ENCODE results near the gene TUBAL3. TPM values are rescaled to one million over a fixed set of nuclear protein-coding genes. Genes with fewer than 3 reads are reported as not detected.

Gene TUBAL3
- total and polyA plus RNA-seq, 4 donors: 0.06 to 0.12 (median 0.06) TPM; not detected in 1

DNA sequence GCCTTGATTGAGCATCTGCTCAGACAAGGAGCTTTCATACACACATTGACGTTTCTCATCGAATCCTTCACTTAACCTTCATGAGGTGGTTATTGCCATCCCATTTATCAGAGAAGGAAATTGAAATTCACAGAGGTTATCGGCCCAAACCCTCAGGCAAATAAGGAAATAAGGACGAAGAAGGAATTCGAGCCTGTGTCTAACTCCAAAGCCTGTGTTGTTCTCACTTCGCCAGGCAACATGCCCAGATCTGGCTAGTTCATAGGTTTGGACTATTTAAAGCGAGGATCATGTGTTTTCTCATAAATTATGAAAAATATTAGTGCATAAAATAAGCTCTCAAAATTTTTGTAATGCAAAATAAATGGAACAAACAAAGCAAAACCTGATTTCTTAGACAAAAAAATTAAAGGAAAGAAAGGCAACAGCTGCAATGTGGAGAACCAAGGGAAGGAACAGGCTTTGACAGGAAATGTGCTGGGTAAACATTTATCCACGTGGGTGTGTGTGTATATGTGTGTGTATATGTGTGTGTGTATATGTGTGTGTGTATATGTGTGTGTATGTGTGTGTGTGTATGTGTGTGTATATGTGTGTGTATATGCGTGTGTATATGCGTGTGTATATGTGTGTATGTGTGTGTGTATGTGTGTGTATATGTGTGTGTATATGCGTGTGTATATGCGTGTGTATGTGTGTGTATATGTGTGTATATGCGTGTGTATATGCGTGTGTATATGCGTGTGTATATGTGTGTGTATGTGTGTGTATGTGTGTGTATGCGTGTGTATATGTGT, 35.1 kb downstream of the TUBAL3 start:
- peaks cover 0 to 5% (median 0%) of the 10 kb centered on the region in 5 donors for H3K4me1 ChIP-seq (ENCODE audit: control insufficient read depth in 5 of 5, insufficient read depth in 5 of 5, low read length in 5 of 5)
- DNase-seq (no peak), ATAC-seq (ENCODE audit: insufficient read depth, low FRiP score) (no peak)
- H3K9ac ChIP-seq (ENCODE audit: insufficient read depth in 1 of 2, low read length in 2 of 2): no peak overlapping the region
- no peak overlapping the region for H3K4me3 ChIP-seq
- WGBS, 2 donors: 65 to 75% methylated on average over 16 of the region's 16 CpGs
- H3K36me3 ChIP-seq (ENCODE audit: control insufficient read depth in 4 of 4, insufficient read depth in 4 of 4, low read length in 4 of 4): no peaks in the 10 kb centered on the region
- H3K9me3 ChIP-seq (ENCODE audit: control insufficient read depth in 4 of 4, insufficient read depth in 3 of 4, low read length in 3 of 4): peaks cover 0 to 7% (median 0%) of the 10 kb centered on the region in 4 donors
- H3K27ac ChIP-seq (ENCODE audit: low read depth in 1 of 2, low read length in 1 of 2): no peak overlapping the region
- peaks cover 0 to 5% (median 0%) of the 10 kb centered on the region in 3 donors for H3K27me3 ChIP-seq (ENCODE audit: control insufficient read depth in 3 of 3, insufficient read depth in 3 of 3, low read length in 2 of 3)
- TF ChIP-seq CTCF (IDR thresholded peaks at IDR 0.05; ENCODE audit: control extremely low read depth, extremely low read depth): no peak

GRCh38 chr10:5365928-5366327, 38.7 kb downstream of the TUBAL3 start:
- Histone ChIP-seq H3K27ac (ENCODE audit: low read depth in 1 of 2, low read length in 1 of 2) (no peak overlapping the region), H3K4me1 (ENCODE audit: control insufficient read depth in 5 of 5, insufficient read depth in 5 of 5, low read length in 5 of 5) (peaks cover 0 to 5% (median 0%) of the 10 kb centered on the region in 5 donors), H3K27me3 (ENCODE audit: control insufficient read depth in 3 of 3, insufficient read depth in 3 of 3, low read length in 2 of 3) (peaks cover 0 to 5% (median 0%) of the 10 kb centered on the region in 3 donors), H3K4me3 (no peak overlapping the region), H3K9ac (ENCODE audit: insufficient read depth in 1 of 2, low read length in 2 of 2) (no peak overlapping the region), H3K9me3 (ENCODE audit: control insufficient read depth in 4 of 4, insufficient read depth in 3 of 4, low read length in 3 of 4) (peaks cover 0 to 4% (median 1%) of the 10 kb centered on the region in 4 donors), H3K36me3 (ENCODE audit: control insufficient read depth in 4 of 4, insufficient read depth in 4 of 4, low read length in 4 of 4) (no peaks in the 10 kb centered on the region)
- ATAC-seq (ENCODE audit: insufficient read depth, low FRiP score) (no peak), DNase-seq (no peak)
- 21 to 24% methylated on average over 5 of the region's 5 CpGs for WGBS, 2 donors
- TF ChIP-seq CTCF (IDR thresholded peaks at IDR 0.05; ENCODE audit: control extremely low read depth, extremely low read depth): no peak

DNA sequence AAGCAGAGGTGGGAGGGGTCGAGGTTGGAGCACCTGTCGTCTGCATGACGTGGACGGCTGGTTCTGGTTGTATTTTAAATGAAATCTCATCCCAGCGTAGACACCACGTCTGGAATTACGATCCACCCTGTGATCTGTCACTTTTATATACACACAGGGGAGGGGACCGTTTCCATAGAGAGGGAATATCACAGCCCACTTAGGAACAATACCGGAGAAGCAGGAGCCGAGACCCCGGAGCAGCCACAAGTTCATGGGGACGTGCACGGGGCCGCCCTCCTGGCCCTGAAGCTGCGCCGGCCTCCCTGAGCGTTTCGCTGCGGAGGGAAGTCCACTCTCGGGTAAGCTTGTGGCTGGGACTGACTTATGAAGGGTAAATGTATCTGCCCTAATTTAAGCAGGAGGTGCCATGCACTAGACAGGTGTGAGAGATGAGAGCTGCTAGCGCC, 39.7 kb downstream of the TUBAL3 start, which contains the start of gene UCN3:
UCN3 (plus strand) TSS at position 77 of the 449 bp plus-strand sequence. CDS start 8,755 bp downstream, outside the sequence.
- H3K4me1 ChIP-seq (ENCODE audit: control insufficient read depth in 5 of 5, insufficient read depth in 5 of 5, low read length in 5 of 5): peaks cover 0 to 5% (median 0%) of the 10 kb centered on the region in 5 donors
- H3K36me3 ChIP-seq (ENCODE audit: control insufficient read depth in 4 of 4, insufficient read depth in 4 of 4, low read length in 4 of 4): no peaks in the 10 kb centered on the region
- no peak within 1 kb of the TSS for H3K4me3 ChIP-seq
- WGBS, 2 donors: 57 to 75% methylated on average over 21 of the region's 21 CpGs
- H3K27me3 ChIP-seq (ENCODE audit: control insufficient read depth in 3 of 3, insufficient read depth in 3 of 3, low read length in 2 of 3): peaks cover 0 to 5% (median 0%) of the 10 kb centered on the region in 3 donors
- H3K27ac ChIP-seq (ENCODE audit: low read depth in 1 of 2, low read length in 1 of 2): no peak within 1 kb of the TSS
- H3K9ac ChIP-seq (ENCODE audit: insufficient read depth in 1 of 2, low read length in 2 of 2): no peak within 1 kb of the TSS
- no peak for TF ChIP-seq CTCF (IDR thresholded peaks at IDR 0.05; ENCODE audit: control extremely low read depth, extremely low read depth)
- DNase-seq (no peak), ATAC-seq (ENCODE audit: insufficient read depth, low FRiP score) (no peak)
- H3K9me3 ChIP-seq (ENCODE audit: control insufficient read depth in 4 of 4, insufficient read depth in 3 of 4, low read length in 3 of 4): peaks cover 0 to 3% (median 0%) of the 10 kb centered on the region in 4 donors
